HG02588 (cell line): ENCODE measurements around the gene GTPBP3.

Experiments used
- ATAC-seq: cut with Tn5 transposase; IDR thresholded peaks from one replicate; pipeline ENCODE4 v1.9.1; 2021; ENCODE audit warnings: mild to moderate bottlenecking, moderate library complexity; ENCODE audit not compliant: unreplicated experiment

Gene GTPBP3

GRCh38 chr19:17309198-17309964, 28.0 kb upstream of the GTPBP3 start, which contains the start of gene DDA1:
DDA1 (plus strand) TSS chr19:17309563; CDS start chr19:17309655, 92 bp downstream.
- ATAC-seq, result peak; percentile 56

- no peak for ATAC-seq
These were observed 27.3 kb upstream of the GTPBP3 start for GRCh38 chr19:17309965-17310461.

- no peak for ATAC-seq
These were observed 25.7 kb upstream of the GTPBP3 start for GRCh38 chr19:17311455-17312188.

- ATAC-seq, result no peak
These were observed 24.9 kb upstream of the GTPBP3 start for GRCh38 chr19:17312189-17313113.

GRCh38 chr19:17314007-17314593, 23.3 kb upstream of the GTPBP3 start:
- no peak for ATAC-seq

GRCh38 chr19:17318966-17319365, 18.4 kb upstream of the GTPBP3 start:
- no peak for ATAC-seq

GRCh38 chr19:17319473-17320238, 17.7 kb upstream of the GTPBP3 start:
- no peak for ATAC-seq

- no peak for ATAC-seq
These were observed 16.9 kb upstream of the GTPBP3 start for GRCh38 chr19:17320435-17320834.

GRCh38 chr19:17321655-17322489, 15.5 kb upstream of the GTPBP3 start:
- ATAC-seq, result no peak

- no peak for ATAC-seq
These were observed 14.5 kb upstream of the GTPBP3 start for GRCh38 chr19:17322854-17323253.

- ATAC-seq, result no peak
These were observed 13.9 kb upstream of the GTPBP3 start for GRCh38 chr19:17323300-17323963.

GRCh38 chr19:17323964-17324332, 13.4 kb upstream of the GTPBP3 start:
- ATAC-seq, result no peak

- no peak for ATAC-seq
These were observed 12.8 kb upstream of the GTPBP3 start for GRCh38 chr19:17324357-17325114.

GRCh38 chr19:17325133-17325532, 12.2 kb upstream of the GTPBP3 start:
- no peak for ATAC-seq

GRCh38 chr19:17325881-17326594, 11.3 kb upstream of the GTPBP3 start:
- no peak for ATAC-seq

GRCh38 chr19:17326595-17326966, 10.8 kb upstream of the GTPBP3 start:
- no peak for ATAC-seq

- ATAC-seq, result no peak
These were observed 10.2 kb upstream of the GTPBP3 start for GRCh38 chr19:17327068-17327653.
